Skin of body (tissue), 2 donors: Measurements from ENCODE around the gene RARS1. TPM values are rescaled to one million over a fixed set of nuclear protein-coding genes. Genes with fewer than 3 reads are reported as not detected.

Experiments used
- DNase-seq: peaks from one replicate; lab custom pipeline; 2025; lab: John Stamatoyannopoulos, UW
- total RNA-seq: library from RNA; depleted of rRNA; stranded (reverse); fragments of >200 nt; gene quantifications from one replicate; pipeline ENCODE4 v1.2.3, GENCODE V29; 2014

RARS1 gene
- 116 TPM for total RNA-seq

DNA sequence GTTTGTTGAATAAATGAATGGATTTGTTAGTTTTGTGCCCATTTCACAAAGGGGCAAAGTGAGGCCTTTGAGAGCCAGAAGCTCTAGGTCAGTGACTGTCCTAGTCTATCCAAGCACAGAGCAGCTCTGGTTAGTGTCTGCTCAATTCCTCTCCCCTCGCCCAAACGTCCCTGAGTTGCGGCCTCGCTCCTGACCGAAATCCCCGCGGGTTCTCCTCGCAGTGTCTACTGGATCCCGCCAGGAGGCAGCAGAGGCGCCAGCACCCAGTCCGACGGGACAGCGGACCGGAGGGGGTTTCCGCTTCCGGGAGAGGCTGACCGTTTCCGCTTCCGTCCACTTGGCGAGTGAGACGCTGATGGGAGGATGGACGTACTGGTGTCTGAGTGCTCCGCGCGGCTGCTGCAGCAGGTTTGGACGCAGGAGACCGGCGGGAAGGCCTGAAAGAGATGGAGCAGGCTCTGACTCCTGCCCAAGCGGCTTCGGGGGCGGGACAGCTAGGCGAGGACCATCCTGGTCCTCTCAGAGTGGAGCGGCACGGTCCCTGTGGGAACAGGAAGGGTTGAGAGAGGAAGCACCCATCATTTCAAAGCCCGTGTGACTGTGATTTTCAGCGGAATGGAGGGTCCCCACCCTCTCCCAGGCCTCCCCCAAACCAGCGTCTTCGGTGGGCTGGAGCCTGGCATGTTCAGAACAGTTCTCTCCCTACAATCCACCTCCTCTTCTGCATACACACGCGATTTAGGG is at the start of gene RARS1:
RARS1 (plus strand) TSS at position 336 of the 744 bp plus-strand sequence; CDS start at position 364, 28 bp downstream.
- DNase-seq = peak; percentile 88

DNA sequence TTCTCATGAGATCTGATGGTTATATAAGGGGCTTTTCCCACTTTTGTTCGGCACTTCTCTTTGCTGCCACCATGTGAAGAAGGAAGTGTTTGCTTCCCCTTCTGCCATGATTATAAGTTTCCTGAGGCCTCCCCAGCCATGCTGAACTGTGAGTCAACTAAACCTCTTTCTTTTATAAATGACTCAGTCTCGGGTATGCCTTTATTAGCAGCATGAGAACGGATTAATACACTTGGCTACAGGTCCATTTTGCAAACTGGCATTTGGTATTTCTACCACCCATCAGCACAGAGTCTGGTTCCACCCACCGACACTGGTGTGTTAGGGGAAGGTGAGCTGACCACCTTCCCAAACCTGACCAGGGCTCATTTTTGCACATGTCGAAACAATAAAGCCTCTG is 47.9 kb upstream of the RARS1 start:
- no peak for DNase-seq

DNA sequence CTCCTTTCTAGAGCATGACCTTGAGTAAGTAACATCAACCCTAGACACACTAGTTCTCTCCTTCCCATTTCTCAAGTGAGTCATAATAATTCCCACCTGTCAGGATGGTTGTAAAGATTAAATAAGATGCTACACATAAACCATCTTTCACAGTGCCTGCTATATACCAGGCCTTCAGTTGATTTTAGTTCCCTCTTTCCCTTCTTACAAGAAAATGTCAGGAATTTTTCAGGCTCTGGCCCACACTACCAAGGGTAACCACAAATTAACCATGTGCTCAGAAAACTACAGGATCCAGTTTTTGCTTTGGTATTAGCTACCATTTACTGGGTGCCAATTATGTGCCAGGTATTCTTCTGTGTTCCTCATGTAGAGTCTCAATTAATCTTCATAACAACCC is 42.7 kb upstream of the RARS1 start:
- no peak for DNase-seq

DNA sequence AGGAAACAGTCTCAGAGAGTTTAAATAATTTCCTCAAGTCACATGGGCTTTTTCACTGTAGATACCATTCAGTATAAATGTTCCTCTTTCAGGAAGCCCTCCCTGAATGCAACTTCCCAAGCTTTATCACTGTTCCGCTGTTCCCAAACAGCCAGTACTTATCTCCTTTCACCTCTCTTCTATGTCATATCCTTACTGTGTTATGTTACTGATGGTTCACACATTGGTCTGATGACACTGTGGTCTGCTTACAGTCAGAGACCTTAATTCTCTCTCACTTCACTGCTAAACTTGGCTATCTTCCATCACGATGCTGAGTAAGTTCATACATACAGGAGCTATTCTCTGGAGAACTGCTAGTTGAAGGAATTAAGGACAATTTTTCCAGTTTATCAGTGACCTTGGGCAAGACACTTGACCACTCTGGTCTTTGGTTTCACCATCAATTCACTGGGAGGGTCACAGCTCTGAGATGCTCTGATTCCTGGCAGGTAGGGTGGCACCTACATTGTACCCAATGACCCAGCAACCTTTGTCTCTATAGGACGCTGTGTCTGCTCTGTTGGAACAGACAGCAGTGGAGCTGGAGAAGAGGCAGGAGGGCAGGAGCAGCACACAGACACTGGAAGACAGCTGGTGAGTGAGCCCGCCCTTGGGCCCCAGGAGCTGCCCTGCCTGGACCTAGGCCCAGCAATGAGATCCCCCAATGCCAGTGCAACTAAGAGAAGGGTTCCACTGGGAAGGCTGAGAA is 42.1 kb upstream of the RARS1 start:
- DNase-seq = no peak

DNA sequence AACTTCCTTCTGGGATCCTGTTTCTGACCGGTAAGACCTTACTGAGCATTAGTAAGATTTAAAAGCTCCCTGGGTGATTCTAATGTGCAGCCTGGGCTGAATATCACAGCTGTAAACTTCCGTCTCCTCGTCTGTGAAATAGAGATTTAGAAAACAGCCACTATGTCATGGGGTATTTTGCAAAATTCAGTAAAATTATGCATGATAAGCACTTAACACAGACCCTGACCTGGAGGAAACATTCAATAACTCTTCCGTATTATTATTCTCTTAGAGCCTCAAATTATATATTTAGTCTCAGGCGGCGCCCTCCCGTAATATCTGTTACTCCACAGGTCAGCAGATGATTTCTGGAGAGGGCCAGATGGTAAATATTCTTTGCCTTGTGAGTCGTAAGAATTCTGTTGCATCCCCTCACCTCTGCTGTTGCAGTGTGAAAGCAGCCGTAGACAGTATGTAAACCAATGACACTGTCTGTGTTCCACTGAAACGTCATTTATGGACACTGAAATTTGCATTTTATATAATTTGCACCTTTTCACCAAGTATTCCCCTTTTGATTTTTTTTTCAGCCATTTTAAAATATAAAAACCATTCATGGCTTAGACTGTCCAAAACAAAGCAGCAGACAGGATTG is 39.2 kb upstream of the RARS1 start:
- no peak for DNase-seq

DNA sequence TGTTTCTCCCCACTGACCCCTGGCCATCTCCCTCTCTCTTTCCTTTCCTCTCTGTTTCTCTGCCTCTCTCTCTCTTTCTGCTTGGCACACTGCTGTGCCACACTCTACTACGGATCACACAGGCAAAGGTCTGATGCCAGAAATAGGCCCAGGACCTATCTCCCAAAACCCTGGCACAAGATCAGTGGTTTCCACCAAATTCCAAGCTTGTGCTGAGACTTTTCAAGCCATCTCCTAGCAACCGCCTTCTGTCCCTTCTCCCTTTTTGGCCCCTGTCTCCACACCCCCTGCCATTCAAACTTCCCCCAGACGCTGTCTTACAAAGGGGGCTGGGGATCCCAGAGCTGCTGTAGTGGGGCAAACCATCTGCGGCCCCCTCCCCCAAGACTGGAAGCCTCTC is 38.5 kb upstream of the RARS1 start:
- no peak for DNase-seq

DNA sequence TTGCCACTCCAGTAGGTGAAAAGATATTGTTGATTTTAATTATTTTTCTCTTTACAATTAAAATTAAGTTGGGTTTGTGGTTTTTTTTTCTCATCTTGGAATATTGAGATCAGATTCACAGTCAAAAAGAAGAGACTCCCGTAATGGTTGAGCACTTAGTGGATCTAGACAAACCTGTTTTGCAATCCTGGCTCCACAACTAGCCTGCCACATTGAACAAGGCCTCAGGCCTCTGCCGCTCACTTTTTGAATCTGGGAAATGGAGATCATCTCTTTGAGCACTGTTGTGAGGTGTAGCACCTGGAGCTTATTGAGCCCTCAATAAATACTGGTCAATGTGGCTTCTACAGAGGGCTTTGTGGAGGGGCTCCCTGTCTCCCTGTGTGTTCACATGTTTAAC is 37.1 kb upstream of the RARS1 start:
- no peak for DNase-seq

DNA sequence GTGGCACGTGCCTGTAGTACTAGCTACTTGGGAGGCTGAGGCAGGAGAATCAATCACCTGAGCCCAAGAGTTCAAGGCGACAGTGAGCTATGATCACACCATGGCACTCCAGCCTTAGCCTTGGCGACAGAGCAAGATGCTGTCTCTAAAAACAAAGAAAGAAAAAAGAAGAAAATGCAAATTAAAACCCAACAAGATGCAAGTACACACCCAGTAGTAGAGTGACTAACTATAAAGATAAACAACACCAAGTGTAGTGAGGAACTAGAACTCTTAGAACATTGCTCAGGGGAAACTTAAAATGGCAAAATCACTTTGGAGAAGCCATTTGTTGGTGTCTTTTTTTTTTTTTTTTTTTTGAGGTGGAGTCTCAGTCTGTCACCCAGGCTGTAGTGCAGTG is 34.7 kb upstream of the RARS1 start:
- no peak for DNase-seq

DNA sequence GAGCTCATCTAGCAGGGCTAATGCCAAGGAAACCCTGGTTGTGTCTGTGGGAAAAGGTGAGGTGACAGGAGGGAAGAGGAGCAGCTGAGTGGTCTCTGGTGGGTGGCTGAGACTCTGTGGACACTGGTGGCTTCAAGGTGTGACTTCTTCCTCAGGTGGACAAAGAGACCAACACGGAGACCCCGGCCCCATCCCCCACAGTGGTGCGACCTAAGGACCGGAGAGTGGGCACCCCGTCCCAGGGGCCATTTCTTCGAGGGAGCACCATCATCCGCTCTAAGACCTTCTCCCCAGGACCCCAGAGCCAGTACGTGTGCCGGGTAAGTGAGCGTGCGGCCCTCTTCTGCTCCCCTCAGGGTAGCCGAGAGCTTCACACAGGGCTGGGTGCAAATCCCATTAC is 31.1 kb upstream of the RARS1 start:
- DNase-seq = no peak

DNA sequence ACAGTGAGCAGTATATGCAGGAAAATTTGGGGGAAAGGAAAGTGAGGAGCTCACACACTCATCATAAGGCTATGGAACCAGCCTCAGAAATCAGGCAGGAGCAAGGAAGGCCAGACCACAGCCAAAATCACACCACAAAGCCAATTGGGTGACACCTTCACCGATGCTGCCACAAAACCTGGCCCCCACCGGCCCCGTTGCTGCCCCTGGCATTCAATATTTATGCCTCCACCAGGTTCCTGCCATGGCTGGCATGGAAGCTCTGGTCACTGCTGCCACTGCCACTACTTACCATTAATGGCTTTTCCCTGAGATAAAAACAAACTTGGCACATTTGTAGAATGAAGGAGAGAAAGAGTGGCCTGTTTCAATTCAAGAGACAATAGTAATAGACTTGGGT is 28.7 kb upstream of the RARS1 start:
- no peak for DNase-seq

DNA sequence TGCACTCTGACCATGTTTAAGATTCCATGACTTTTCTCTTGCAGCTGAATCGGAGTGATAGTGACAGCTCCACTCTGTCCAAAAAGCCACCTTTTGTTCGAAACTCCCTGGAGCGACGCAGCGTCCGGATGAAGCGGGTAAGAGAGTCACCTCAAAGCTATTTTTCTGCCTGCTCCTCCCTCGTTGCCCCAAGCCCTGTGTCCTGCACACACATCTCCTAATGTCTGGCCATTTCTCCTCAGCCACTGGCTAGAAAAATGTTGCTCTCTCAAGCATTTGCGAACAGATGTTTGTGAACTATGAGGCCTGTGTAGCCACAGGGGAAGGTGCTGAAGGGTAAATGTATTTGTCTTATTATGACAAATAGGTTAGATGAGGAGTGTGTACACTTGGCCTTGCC is 25.7 kb upstream of the RARS1 start:
- no peak for DNase-seq

DNA sequence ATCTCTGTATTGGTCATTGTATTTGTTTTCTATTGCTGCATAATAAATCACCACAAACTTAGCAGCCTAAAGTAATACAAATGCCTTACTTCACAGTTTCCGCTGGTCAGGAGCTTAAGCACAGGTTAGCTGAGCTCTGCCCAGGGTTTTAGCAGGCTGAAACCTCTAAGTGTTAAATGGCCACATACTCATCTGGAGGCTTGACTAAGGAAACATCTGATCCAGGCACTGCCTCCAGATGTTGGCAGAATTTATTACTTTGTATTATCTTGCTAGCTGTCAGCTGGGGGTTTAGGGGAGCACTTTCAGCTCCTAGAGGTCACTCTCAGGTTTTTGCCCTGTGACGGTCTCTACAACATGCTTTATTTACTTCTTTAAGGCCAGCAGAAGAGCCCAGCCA is 23.2 kb upstream of the RARS1 start:
- DNase-seq = no peak

DNA sequence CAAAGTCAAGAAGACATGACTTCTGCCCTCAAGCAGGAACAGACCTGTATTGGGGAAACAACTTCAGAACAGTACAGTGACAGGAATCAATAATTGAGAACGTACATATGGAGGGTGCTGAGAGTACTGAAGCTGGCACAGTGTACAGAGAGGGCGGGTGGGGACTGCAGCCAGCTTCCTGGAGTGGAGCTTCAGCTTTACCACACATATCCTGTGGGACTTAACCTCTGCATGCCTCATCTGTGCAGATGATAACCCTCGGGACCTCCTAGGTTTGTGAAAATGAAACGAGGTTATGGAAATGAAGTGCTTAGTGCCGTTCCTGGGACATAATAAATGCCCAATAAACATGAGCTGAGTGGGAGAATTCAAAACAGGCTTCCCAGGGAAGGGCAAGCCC is 22.1 kb upstream of the RARS1 start:
- no peak for DNase-seq

DNA sequence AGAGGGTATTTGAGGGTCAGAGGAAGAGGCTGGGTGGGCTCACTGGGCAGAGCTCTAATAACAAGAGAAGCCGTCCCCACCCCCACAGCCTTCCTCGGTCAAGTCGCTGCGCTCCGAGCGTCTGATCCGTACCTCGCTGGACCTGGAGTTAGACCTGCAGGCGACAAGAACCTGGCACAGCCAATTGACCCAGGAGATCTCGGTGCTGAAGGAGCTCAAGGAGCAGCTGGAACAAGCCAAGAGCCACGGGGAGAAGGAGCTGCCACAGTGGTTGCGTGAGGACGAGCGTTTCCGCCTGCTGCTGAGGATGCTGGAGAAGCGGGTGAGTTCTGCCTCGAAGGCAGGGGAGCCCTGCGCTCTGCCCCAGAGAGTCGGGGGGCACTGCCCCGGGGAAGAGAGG is 21.6 kb upstream of the RARS1 start:
- DNase-seq = no peak

DNA sequence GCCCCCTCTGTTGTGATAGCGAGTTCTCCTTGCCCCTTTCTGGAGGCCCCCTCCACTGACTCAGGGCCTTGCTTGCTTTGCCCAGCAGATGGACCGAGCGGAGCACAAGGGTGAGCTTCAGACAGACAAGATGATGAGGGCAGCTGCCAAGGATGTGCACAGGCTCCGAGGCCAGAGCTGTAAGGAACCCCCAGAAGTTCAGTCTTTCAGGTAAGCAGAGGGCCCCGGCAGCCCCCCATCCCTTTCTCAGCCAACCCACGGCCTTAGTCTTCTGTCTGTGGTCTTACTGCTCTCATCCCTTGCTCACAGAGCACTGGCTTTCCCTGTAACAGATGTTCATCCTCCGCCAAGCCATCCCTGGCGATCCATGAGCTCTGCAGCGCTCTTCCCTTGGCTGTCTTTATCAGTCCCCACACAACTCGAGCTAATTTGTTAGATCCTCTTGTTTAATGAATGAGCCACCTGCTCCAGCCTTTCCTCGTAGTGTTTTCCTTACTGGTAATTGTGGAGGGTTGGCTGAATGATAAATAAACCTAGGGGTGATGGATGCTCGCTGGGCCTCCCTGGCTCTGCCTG is 18.4 kb upstream of the RARS1 start:
- DNase-seq = no peak

DNA sequence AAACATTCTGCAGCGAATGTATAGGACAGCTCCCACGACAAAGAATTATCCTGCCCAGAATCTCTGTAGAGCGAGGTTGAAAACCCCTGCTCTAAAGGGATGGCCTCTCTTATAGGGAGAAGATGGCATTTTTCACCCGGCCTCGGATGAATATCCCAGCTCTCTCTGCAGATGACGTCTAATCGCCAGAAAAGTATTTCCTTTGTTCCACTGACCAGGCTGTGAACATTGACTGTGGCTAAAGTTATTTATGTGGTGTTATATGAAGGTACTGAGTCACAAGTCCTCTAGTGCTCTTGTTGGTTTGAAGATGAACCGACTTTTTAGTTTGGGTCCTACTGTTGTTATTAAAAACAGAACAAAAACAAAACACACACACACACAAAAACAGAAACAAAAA is 17.4 kb upstream of the RARS1 start:
- DNase-seq = no peak

DNA sequence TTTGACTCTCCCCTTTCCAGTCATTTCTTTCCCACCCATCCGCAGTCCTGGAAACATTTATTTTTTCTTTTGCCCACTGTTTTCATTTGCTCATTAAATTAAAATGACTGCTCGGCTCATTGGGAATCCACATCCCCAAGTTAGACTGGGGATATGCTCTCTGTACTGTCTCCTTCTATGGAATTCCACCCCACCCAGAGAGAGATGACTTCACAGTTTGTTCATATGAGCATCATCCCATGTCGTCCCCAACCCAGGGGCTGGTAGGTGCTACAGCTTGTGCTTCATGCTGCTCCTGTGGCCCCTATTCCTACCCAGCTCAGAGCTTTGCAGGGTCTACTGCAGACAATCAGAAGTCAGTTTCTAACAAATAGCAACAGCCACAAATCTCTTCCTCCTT is 16.5 kb upstream of the RARS1 start:
- DNase-seq = no peak

DNA sequence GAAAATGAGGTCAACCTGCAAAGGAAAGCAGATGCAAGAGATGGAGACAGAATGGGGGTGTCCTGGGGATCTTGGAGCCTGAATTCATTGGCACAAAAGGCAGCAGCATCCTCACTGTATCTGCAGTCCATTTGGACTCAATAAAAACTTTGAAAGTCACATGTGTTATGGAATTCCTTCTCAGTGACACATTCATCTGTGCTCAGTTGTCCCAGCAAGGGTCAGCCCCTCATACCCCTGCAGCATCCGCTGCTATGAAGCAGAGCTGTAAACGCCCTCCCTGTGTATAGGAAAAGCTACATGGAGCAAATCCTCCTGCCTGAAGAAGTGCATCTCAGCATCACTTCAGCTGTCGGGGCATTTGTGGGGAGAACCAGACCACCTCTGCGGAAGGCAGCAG is 14.5 kb upstream of the RARS1 start:
- no peak for DNase-seq

DNA sequence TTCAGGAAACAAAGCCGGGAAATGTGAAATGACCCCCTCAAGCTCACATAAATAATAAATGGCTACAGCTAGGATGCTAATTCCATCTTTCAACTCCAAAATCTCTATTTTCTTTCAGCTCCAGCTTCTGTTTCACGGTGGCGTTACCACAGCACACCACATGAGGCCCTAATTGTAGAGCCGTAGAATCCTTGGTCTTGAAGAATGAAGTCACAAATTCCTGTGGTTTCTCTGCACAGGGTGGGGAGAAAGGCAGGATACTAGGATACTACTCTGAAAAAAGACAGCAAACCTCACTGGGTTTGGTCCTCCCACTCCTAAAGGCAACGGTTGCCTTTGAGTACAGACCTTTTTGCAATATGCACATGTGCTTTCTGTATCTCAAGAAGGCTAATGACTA is 13.9 kb upstream of the RARS1 start:
- DNase-seq = peak; percentile 60

DNA sequence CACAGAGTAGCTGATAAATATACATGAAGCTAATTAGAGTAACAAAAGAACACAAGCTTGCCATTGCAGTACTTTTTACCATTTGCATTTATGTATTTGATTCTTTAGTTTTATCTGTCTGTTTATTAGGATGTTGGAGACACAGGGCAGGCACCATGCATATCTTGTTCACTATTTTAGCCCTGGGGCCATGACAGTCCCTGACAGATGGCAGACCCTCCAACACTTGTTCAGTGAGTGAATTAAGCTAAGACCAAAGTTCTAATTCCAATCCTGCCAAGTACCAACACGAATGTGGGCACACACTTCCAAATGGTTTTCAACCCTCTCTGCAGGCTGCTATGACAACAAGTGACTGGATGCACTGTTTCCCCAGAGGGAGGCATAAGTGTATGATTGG is 12.0 kb upstream of the RARS1 start:
- DNase-seq = no peak

DNA sequence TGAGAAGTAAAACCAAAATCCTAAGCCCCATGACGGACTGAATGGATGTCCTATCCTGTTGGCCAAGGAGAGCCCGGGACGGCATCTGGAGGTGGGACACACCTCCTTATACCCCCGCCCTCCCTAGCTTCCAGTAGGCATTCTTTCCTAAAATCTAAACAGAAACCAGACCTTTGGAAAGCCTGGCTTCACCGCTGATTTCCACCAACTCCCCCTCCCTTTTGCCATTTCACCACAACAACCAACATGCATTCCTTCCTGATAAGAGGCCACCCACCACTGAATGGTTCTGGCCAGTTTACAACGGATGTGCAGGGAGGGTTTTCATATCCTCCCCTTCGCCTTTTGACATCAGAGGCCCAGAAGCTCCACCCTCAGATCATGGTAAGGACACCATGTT is 9.2 kb upstream of the RARS1 start:
- no peak for DNase-seq

DNA sequence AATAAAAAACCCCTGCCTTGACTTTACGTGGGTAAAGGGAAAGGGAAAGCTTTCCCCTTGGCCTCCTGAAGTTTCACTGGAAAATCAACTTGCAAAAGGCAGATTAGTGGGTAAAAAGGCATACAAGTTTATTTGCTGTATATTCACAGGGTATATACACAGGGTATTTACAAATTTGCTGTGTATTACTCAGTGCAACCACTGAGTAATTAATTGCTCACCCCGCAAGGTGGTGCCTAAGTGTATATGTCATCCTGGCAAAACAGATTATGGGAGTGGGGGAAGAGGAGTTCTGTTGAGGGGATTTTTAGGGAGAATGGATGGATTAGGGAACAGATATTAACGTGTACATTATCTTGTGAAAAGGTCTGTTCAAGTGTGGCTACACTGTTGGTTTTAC is 7.1 kb upstream of the RARS1 start:
- DNase-seq = no peak
